SK-N-SH (cell line): ENCODE measurements around the gene ACTL8.

Experiments used
- CHD2 ChIP-seq: fragments of 150-350 bp; IDR thresholded peaks from 2 replicates; pipeline ENCODE4 v1.6.1; 2018; ENCODE audit warnings: low read length; ENCODE audit not compliant: partially characterized antibody
- CTCF ChIP-seq: fragments of 200-600 bp; sonication (generic); IDR thresholded peaks from 2 replicates; pipeline ENCODE4 v1.6.1; 2017; ENCODE audit warnings: antibody characterized with exemption, mild to moderate bottlenecking, moderate library complexity
- FOXM1 ChIP-seq: IDR thresholded peaks from 2 replicates; pipeline ENCODE4 v1.4.0; 2012; ENCODE audit warnings: low read depth, mild to moderate bottlenecking
- MAX ChIP-seq: IDR thresholded peaks from 2 replicates; pipeline ENCODE4 v1.4.0; 2012; ENCODE audit warnings: low read depth
- MEF2A ChIP-seq: IDR thresholded peaks from 2 replicates; pipeline ENCODE4 v1.4.0; 2012; ENCODE audit warnings: low read depth, borderline replicate concordance
- MXI1 ChIP-seq: IDR thresholded peaks from 2 replicates; pipeline ENCODE4 v1.6.1; 2012; ENCODE audit warnings: mild to moderate bottlenecking, low read depth, low read length, improper control_type of control experiment
- POLR2AphosphoS5 ChIP-seq: IDR thresholded peaks from 2 replicates; pipeline ENCODE4 v1.6.1; 2012; ENCODE audit warnings: low read depth, low read length
- RAD21 ChIP-seq: IDR thresholded peaks from 2 replicates; pipeline ENCODE4 v1.6.1; 2012; ENCODE audit warnings: mild to moderate bottlenecking, low read length
- RFX5 ChIP-seq: IDR thresholded peaks from 2 replicates; pipeline ENCODE4 v1.6.1; 2012; ENCODE audit warnings: mild to moderate bottlenecking, improper control_type of control experiment, low read length
- RXRA ChIP-seq: IDR thresholded peaks from 2 replicates; pipeline ENCODE4 v1.4.0; 2012; ENCODE audit warnings: low read depth, mild to moderate bottlenecking, borderline replicate concordance
- TAF1 ChIP-seq: IDR thresholded peaks from 2 replicates; pipeline ENCODE4 v1.6.1; 2012; ENCODE audit warnings: low read depth, mild to moderate bottlenecking, low read length, moderate library complexity, borderline replicate concordance

DNA sequence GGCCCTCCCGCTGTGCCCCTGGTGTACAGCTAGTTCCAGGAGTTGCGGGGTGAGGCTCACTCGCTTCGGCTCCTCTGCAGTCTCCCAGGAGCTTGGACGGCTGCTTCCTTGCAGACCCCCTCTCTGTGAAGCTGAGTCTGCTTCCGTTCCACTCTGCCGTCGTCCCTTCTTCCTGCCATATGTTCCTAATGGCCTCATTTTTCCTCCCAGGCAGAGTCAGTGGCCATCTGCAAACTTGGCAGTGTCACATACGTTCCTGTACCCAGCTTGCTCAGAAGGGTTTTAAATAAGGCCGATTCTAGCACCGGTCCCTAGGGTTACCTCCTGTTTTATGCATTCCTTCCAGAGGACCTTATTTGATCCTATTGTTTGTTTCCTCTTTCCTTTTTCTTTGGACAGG lies 21.3 kb downstream of the ACTL8 start:
- TF ChIP-seq CTCF, result no peak
- TF ChIP-seq POLR2AphosphoS5, result no peak
- TF ChIP-seq FOXM1, result no peak
- no peak for TF ChIP-seq TAF1
- TF ChIP-seq MEF2A, result no peak
- peak; percentile 55; the same call in 1 of the 2 replicates for TF ChIP-seq MXI1
- no peak for TF ChIP-seq RXRA
- TF ChIP-seq CHD2, result peak; percentile 57
- no peak for TF ChIP-seq RFX5
- peak; percentile 6; the same call in 1 of the 2 replicates for TF ChIP-seq RAD21
- TF ChIP-seq MAX, result no peak
